Stimulated activated CD8-positive, alpha-beta memory T cell treated with anti-CD3 and anti-CD28 coated beads, Interleukin-7, amount 100 ng/mL, for 4 hours (primary cell): Measurements from ENCODE around the gene PXDN.
"Not testable (repeated sequence)": the region's sequence is repeated elsewhere in the genome, so short reads cannot be mapped to it uniquely, and the experiment has no call there.

Experiments
- DNase-seq, 2 donors: peaks; one replicate each; pipeline ENCODE4 v3.0.0-alpha.2; 2020; ENCODE audit warnings: low read depth in 2 of 2

The PXDN gene

DNA sequence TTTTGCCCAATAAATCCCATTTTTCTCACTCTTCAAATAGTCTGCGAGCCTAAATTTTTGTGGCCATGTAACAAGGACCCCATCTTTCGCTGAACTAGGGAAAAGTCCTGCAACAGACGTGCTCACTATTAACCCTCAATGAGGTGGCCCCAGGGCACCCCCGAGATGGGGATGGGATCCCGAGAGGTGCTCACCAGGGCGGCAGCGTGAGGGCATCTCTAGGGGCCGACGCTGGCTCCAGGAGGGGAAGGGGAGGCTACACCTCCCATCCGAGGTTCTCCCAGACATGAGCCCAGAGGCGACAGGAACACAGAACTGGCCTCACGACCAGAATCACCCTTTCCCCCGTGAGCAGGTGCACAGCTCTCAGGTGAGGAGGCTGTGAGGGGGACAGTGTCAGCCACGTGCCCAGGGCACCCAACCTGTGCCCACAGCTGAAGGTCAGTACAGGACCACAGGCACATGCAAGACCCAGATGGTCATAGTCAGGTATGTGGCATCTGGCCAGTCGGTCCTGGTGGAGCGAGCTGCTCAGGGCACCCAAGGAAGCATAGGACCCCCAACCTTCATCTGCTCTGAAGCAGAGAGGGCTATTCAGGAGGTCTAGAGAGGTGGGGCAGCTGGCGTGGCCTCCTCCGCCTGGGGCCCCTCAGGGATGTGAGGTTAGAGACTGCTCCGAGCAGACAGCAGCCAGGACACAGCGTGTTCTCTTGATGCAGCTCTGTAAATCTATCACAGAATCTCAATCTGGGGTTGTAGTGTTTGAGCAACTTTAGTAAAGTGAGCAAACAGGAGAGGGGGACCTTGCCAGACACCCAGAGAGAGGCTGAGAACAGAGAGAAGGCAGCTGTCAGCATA lies 62.8 kb downstream of the PXDN start:
- DNase-seq: no peak

DNA sequence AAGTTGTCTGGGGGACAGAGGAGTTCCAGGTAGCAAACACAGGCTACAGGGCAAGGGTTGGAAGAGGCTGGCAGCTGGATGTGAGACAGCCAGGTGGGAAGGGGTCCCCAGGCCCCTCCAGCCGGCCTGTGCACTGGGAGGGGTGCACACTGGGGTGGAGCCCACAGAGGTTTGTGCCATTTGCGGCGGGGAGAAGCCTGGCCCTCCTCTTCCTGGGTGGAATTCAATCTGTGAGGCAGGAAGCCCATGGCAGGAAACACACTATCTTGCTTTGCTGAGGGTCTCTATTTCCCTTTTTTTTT lies 63.3 kb downstream of the PXDN start:
- DNase-seq: no peak

GRCh38 chr2:1680222-1681016 lies 63.9 kb downstream of the PXDN start:
- DNase-seq: no peak

GRCh38 chr2:1679488-1680039 lies 64.8 kb downstream of the PXDN start:
- not testable (repeated sequence) for DNase-seq

DNA sequence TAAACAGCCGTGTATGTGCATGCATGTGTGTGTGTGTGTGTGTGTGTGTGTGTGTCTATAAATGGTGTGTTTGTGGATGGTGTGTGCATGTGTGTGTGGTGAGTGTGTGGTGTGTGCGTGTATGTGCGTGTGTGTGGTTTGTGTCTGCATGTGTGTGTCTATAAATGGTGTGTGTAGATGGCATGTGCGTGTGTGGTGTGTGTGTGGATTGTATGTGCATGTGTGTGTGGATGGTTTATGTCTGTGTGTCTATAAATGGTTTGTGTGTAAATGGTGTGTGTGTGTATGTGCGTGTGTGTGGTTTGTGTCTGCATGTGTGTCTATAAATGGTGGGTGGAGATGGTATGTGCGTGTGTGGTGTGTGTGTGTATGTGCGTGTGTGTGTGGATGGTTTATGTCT lies 65.2 kb downstream of the PXDN start:
- DNase-seq: not testable (repeated sequence)

- no peak for DNase-seq
Measured at GRCh38 chr2:1678609-1679008, 65.7 kb downstream of the PXDN start.

DNA sequence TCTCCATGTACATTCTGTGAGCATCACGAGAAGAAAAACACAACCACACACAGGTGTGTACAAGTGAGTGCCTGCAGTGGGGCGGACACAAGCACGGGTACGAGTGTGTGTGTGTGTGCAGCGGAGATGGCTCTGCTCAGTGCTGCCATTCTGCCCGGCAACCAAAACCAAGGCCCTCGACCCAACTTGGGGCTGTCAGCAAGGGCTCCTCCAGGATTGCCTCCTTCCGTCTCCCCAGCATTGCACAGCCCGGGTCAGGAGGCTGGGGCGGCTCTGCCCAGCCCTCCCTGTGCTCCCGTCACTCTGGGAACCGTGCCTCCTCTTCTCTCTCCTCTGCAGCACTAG lies 66.5 kb downstream of the PXDN start:
- DNase-seq: no peak

DNA sequence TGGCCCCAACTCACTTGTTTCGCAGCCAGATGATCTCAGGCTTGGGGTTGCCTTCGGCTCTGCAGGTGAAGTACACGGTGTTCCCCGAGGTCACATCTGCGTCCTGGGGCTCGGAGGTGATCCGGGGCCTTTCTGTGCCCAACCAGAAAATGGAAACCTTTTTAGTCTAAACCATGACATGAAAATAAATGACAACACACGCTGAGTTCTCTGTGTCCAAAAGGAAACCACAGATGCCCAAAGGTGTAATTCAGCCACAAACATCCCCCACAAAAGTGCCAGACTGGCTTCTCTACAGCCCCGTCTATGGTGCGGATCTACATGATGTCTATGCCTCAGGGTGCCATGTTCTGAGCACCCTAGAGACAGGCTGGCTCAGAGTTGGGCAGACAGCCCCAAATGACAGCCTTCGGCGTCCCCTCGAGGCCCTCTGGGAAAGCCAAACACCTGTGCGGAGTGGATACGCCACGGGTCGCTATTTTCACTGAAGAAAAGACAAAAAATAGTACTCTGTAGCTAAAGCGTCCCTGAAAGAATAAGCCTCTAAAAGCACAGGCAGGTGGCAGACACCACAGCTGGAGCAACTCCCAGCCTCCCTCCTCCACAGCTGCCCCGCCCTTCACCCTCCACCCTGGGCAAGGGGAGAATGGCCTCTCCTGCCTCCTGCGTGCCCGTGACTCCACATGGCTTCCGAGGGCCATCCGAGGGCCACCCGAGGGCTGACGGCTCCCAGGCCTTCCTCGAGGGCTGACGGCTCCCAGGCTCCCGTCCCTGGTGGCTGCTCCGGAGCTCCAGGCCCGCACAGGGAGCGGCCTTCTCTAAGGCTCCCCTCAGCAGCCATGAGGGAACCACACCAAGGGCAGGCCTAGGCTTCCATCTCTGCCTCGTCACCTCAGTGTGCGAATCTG lies 67.1 kb downstream of the PXDN start:
- no peak for DNase-seq

DNA sequence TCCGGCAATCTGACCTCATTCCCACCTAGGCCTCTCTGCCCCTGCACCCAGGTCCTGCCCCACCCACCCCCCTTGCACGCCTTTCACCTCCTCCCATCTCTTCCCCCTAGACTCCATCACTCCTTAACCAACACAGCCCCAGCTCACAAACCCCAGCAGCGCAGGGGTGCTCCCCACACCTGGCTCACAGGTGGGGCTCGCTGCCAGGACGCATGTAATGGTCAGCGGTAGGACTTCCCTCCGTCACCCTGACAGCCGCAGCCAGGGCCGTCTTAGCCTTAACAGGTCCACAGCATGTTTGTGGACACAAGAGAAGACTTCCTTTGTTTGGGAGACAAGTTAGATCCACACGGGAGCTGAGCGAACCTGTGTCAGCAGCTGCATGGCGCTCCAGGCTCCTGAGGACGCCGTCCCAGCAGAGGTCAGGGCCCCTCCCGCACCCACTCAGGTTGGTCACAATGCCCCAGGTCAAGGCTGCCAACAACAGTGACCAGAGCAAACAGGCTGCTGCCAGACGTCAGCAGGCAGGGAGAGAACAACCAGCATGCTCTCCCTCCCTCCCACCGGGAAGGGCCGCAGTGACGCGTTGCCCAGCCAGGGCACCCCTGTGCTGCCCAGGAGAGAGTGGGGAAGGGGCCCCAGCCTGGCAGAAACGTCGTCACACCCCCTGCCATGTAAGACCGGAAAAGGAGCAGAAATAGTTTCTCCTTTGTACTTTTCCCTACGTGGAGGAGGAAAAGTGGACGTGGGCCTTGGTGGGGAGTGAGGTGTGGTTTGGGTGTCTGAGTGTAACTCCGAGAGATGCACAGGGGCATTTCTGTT lies 68.0 kb downstream of the PXDN start:
- no peak for DNase-seq

DNA sequence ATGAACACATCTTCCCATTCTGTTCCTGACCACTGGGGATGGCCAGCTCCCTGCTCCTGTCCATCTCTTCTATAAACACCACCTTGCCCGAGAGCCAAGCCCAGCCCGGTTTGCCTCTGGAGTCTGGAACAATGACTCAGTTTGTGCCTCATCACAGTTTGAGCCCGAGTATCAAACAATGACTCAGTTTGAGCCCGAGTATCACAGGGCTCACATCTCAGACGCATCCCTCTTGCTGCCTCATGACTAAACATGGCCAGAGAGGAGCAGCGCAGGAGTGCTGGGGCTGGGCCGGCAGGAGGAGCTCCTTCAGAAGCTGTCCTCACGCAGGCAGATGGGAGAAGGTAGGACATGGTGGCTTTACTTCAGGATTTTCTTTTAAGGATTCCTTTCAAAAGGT lies 68.7 kb downstream of the PXDN start:
- no peak for DNase-seq

DNA sequence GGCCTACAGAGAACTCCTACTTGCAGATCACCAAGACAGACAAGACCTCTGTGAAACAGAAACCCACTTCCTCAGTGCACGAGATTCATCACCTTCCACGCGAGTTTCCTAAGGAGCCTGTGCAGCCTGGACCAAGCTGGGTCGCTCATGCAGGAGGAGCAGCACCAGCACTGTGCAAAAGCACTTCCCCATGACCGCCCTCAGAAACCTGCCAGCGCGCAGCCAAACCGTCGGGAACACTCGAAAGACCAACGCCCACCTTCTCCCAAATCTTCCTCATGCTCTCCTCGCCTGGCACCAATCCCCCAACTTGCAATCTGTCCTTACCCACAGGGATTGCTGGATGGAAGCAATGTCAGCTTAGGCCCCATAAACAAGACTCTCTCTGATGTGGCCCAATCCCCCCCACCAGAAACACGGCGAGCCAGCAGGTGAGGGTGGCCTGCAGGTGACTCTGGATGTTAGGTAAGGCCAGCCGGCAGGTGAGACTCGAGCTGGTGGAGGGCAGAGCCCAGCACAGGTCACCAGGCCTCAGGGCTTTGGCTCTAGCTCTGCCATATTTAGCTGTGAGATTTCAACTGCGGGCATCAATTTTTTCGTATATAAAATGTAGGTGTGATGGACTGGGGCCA lies 69.4 kb downstream of the PXDN start:
- no peak for DNase-seq

- no peak for DNase-seq
Measured at GRCh38 chr2:1674276-1674675, 70.0 kb downstream of the PXDN start.

DNA sequence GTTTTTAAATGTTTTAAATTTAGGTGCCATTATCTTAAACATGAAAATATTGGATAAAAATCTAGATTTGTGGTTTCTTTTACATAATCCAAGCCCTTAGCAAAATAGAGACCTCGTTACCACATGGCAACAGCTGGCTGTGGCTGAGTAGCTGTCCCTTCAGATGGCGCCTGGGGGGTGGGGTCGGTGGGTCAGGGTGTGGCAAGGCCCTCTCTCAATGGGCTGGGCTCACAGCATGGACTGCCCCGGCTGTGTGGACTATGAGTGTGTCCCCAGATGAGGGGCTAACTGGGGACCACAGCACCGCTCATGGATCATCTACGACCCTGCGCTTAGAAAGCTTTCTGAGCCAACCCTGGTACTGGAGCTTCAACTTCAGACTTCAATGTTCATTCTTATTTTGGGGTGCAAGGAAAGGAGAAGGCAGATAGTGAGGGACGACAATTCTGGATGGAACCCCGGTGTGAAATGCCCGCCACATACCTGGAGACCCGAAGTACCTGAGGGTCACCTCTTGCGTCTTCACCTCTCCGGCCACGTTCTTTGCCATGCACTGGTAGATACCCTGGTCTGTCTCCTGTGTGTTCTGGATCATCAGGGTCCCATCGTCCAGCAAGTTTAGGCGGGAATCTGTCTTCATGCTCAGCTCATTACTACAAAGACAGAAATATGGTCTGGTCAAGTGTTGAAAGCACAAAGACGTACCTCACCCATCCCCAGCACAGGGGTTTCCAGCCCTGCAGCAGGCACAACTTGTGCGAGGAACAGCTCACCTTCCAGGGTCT lies 71.0 kb downstream of the PXDN start:
- no peak for DNase-seq

DNA sequence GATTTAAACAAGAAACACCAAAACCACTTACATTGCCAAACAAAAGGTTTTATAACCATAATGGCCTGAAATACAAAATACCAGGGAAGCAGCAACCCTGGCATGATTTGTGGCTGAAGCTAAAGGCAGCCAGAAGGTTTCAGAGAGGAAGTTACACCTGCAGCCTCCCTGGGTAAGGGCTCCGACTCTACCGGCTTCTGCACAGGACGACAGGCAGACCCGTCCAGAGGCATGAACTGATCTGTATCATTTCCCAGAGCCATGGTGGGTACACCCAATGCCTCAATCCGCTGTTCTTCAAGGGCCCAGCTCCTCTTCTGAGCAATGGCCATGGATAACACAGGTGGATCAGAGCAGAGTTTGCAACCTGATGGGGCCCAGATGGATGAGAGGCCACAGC lies 71.6 kb downstream of the PXDN start:
- DNase-seq: no peak

GRCh38 chr2:1671916-1672315 lies 72.4 kb downstream of the PXDN start:
- DNase-seq: no peak

DNA sequence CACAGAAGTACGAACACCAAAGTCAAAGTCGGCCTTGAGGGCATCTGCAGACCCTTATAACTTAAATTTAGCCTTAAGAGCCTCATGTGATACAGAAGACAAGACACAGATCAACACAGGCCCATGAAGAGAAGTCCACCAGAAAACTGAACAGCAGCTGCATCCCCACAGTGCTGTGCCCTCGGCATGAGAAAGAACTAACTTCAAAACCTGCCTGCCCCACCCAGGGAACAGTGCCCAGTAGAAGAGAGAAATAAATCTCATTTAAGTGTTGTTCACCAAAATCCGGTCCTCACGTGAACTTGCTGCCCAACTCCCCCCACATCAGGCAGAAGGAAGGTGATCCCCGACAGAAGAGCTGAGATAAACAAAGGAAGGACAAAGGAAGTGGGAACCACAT lies 73.7 kb downstream of the PXDN start:
- DNase-seq: no peak

DNA sequence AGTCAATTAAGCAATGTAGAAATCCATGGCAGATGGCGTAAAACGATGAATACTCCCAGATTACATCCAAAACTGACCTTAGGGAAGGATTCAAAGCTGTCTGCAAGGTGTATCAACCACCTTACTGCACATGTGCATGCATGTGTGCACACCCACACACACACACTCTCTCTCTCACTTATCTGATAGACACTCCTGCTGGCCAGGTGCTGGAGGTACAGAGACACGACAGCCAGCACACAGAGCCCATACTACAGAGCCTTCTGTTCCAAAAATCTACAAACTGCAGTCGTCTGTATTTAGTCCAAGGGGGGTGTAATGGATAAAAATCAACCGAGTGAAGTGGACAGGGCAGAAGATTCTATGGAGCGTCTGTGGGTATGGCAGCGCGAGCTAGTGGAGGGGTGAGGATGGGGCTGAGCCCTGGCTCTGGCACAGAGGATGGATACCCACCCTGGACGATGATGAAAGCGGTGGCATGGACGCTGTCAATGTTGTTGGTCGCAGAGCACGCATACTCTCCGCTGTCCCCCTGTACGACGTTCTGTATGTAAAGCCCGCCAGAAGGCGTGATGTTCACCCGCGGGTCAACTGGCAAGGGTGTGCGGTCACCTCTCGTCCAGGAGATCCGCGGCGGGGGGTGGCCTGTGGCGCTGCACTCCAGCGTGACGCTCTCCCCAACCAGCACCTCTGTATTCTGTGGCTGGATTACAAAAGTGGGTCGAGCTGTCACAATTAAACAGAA lies 78.4 kb downstream of the PXDN start:
- DNase-seq: no peak

DNA sequence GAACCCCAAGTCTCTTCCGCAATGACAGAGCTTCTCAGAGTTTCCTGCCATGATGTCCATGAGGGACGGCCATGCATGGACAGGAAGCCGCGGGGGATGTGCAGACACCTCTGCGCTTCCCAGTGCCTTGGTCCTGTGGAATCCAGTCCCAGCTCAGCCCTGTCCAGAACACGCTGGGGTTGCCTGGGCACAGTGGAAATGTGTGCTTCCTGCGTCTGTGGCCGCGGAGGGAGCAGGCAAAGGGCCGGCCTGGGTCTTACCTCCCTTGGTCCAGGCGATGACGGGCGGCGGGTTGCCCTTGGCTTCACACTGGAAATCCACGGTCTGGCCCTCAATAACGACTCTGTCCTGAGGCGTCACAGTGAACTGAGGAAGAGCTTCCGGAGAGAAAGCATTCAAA lies 79.6 kb downstream of the PXDN start:
- no peak for DNase-seq

DNA sequence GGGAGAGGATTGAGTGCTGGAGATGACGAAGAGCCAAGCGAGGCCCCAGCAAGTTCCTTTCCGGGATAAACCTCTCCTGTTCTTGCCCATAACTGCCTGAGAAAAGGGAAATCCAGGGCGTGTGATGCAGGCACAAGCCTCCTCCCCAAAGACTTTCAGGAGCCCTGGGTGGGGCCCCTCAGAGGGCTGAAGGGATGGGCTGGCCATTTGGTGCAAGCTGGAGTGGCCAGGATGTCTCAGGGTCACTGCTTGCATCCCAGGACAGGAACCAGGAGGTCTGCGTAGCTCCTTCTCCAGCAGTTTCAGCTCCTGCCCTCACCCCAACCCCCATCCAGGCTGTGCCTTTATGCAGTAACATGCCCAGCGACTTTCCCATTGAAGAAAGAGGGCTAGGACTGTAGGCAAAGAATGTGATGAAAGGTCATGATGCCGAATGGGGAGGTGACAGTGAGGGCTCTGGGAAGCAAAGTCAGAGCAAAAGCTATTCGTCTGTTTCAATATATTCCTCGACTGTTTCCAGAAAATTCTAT lies 80.2 kb downstream of the PXDN start:
- no peak for DNase-seq
